Measurements from ENCODE around the gene SMS. TPM values are rescaled to one million over a fixed set of nuclear protein-coding genes. Genes with fewer than 3 reads are reported as not detected.
A peak's percentile ranks its signal among the peaks of the same experiment; 100 is the strongest.

The SMS gene
- total and polyA plus RNA-seq, 2 experiments from 2014 or later, result 185 to 274 TPM

- peaks cover 10% of the 10 kb centered on the region; the same call in 2 of the 3 replicates for H3K4me1 Mint-ChIP-seq
- no peaks in the 10 kb centered on the region for H3K27me3 ChIP-seq (ENCODE audit: insufficient read depth)
- no peaks in the 10 kb centered on the region for H3K9me2 ChIP-seq (ENCODE audit: insufficient read depth)
- H3K36me3 Mint-ChIP-seq (ENCODE audit: low read depth), result no peaks in the 10 kb centered on the region
- ATAC-seq (no peak; the same call in 1 of the 3 replicates), DNase-seq (ENCODE audit: low spot score) (peak; percentile 13)
- H4K20me1 ChIP-seq (replicated peaks; ENCODE audit: insufficient read depth), result no peaks in the 10 kb centered on the region
- H3K4me3 Mint-ChIP-seq, result peak overlapping the region; percentile 18
- peaks cover 2% of the 10 kb centered on the region for H3K27me3 Mint-ChIP-seq (ENCODE audit: insufficient read depth, low read depth, poor library complexity)
- H3K9me3 Mint-ChIP-seq, result no peaks in the 10 kb centered on the region; the same call in 2 of the 3 replicates
- no peaks in the 10 kb centered on the region for H3K36me3 ChIP-seq (ENCODE audit: insufficient read depth)
- no peak overlapping the region for H3K27ac ChIP-seq (ENCODE audit: low read depth)
- H3K4me3 ChIP-seq, result no peak overlapping the region
- H3F3A ChIP-seq (replicated peaks; ENCODE audit: low read depth), result no peaks in the 10 kb centered on the region
- H3K4me2 ChIP-seq, result peak overlapping the region; percentile 59
- TF ChIP-seq, protein P1, sequence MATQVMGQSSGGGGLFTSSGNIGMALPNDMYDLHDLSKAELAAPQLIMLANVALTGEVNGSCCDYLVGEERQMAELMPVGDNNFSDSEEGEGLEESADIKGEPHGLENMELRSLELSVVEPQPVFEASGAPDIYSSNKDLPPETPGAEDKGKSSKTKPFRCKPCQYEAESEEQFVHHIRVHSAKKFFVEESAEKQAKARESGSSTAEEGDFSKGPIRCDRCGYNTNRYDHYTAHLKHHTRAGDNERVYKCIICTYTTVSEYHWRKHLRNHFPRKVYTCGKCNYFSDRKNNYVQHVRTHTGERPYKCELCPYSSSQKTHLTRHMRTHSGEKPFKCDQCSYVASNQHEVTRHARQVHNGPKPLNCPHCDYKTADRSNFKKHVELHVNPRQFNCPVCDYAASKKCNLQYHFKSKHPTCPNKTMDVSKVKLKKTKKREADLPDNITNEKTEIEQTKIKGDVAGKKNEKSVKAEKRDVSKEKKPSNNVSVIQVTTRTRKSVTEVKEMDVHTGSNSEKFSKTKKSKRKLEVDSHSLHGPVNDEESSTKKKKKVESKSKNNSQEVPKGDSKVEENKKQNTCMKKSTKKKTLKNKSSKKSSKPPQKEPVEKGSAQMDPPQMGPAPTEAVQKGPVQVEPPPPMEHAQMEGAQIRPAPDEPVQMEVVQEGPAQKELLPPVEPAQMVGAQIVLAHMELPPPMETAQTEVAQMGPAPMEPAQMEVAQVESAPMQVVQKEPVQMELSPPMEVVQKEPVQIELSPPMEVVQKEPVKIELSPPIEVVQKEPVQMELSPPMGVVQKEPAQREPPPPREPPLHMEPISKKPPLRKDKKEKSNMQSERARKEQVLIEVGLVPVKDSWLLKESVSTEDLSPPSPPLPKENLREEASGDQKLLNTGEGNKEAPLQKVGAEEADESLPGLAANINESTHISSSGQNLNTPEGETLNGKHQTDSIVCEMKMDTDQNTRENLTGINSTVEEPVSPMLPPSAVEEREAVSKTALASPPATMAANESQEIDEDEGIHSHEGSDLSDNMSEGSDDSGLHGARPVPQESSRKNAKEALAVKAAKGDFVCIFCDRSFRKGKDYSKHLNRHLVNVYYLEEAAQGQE (IDR thresholded peaks at IDR 0.05; ENCODE audit: unreplicated experiment), result no peak
- TF ChIP-seq STAT1 (IDR thresholded peaks at IDR 0.05; ENCODE audit: unreplicated experiment), result no peak
- TF ChIP-seq, protein P2, sequence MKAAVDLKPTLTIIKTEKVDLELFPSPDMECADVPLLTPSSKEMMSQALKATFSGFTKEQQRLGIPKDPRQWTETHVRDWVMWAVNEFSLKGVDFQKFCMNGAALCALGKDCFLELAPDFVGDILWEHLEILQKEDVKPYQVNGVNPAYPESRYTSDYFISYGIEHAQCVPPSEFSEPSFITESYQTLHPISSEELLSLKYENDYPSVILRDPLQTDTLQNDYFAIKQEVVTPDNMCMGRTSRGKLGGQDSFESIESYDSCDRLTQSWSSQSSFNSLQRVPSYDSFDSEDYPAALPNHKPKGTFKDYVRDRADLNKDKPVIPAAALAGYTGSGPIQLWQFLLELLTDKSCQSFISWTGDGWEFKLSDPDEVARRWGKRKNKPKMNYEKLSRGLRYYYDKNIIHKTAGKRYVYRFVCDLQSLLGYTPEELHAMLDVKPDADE (IDR thresholded peaks at IDR 0.05), result no peak
- TF ChIP-seq JUNB (IDR thresholded peaks at IDR 0.05; ENCODE audit: unreplicated experiment), result no peak
- no peak for TF ChIP-seq ZNF114 (CRISPR knock-in tag; IDR thresholded peaks at IDR 0.05)
- no peak for TF ChIP-seq POLR2AphosphoS5 (IDR thresholded peaks at IDR 0.05; ENCODE audit: low read depth)
- TF ChIP-seq, protein P3, sequence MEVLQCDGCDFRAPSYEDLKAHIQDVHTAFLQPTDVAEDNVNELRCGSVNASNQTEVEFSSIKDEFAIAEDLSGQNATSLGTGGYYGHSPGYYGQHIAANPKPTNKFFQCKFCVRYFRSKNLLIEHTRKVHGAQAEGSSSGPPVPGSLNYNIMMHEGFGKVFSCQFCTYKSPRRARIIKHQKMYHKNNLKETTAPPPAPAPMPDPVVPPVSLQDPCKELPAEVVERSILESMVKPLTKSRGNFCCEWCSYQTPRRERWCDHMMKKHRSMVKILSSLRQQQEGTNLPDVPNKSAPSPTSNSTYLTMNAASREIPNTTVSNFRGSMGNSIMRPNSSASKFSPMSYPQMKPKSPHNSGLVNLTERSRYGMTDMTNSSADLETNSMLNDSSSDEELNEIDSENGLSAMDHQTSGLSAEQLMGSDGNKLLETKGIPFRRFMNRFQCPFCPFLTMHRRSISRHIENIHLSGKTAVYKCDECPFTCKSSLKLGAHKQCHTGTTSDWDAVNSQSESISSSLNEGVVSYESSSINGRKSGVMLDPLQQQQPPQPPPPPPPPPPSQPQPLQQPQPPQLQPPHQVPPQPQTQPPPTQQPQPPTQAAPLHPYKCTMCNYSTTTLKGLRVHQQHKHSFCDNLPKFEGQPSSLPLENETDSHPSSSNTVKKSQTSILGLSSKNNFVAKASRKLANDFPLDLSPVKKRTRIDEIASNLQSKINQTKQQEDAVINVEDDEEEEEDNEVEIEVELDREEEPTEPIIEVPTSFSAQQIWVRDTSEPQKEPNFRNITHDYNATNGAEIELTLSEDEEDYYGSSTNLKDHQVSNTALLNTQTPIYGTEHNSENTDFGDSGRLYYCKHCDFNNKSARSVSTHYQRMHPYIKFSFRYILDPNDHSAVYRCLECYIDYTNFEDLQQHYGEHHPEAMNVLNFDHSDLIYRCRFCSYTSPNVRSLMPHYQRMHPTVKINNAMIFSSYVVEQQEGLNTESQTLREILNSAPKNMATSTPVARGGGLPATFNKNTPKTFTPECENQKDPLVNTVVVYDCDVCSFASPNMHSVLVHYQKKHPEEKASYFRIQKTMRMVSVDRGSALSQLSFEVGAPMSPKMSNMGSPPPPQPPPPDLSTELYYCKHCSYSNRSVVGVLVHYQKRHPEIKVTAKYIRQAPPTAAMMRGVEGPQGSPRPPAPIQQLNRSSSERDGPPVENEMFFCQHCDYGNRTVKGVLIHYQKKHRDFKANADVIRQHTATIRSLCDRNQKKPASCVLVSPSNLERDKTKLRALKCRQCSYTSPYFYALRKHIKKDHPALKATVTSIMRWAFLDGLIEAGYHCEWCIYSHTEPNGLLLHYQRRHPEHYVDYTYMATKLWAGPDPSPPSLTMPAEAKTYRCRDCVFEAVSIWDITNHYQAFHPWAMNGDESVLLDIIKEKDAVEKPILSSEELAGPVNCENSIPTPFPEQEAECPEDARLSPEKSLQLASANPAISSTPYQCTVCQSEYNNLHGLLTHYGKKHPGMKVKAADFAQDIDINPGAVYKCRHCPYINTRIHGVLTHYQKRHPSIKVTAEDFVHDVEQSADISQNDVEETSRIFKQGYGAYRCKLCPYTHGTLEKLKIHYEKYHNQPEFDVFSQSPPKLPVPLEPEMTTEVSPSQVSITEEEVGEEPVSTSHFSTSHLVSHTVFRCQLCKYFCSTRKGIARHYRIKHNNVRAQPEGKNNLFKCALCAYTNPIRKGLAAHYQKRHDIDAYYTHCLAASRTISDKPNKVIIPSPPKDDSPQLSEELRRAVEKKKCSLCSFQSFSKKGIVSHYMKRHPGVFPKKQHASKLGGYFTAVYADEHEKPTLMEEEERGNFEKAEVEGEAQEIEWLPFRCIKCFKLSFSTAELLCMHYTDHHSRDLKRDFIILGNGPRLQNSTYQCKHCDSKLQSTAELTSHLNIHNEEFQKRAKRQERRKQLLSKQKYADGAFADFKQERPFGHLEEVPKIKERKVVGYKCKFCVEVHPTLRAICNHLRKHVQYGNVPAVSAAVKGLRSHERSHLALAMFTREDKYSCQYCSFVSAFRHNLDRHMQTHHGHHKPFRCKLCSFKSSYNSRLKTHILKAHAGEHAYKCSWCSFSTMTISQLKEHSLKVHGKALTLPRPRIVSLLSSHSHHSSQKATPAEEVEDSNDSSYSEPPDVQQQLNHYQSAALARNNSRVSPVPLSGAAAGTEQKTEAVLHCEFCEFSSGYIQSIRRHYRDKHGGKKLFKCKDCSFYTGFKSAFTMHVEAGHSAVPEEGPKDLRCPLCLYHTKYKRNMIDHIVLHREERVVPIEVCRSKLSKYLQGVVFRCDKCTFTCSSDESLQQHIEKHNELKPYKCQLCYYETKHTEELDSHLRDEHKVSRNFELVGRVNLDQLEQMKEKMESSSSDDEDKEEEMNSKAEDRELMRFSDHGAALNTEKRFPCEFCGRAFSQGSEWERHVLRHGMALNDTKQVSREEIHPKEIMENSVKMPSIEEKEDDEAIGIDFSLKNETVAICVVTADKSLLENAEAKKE (CRISPR knock-in tag; IDR thresholded peaks at IDR 0.05), result no peak
- TF ChIP-seq CREB1 (CRISPR knock-in tag; IDR thresholded peaks at IDR 0.05; ENCODE audit: low read depth), result no peak
- no peak for TF ChIP-seq NANOG (IDR thresholded peaks at IDR 0.05; ENCODE audit: borderline replicate concordance)
- TF ChIP-seq, protein P4, sequence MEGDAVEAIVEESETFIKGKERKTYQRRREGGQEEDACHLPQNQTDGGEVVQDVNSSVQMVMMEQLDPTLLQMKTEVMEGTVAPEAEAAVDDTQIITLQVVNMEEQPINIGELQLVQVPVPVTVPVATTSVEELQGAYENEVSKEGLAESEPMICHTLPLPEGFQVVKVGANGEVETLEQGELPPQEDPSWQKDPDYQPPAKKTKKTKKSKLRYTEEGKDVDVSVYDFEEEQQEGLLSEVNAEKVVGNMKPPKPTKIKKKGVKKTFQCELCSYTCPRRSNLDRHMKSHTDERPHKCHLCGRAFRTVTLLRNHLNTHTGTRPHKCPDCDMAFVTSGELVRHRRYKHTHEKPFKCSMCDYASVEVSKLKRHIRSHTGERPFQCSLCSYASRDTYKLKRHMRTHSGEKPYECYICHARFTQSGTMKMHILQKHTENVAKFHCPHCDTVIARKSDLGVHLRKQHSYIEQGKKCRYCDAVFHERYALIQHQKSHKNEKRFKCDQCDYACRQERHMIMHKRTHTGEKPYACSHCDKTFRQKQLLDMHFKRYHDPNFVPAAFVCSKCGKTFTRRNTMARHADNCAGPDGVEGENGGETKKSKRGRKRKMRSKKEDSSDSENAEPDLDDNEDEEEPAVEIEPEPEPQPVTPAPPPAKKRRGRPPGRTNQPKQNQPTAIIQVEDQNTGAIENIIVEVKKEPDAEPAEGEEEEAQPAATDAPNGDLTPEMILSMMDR (conservative IDR thresholded peaks at IDR 0.05; ENCODE audit: low read depth in 2 of 2), result no peak
- no peak for TF ChIP-seq EZH2 (IDR thresholded peaks at IDR 0.05; ENCODE audit: low read depth, unreplicated experiment)
- no peak for TF ChIP-seq EZH2phosphoT487 (IDR thresholded peaks at IDR 0.05; ENCODE audit: unreplicated experiment)
- no peak for TF ChIP-seq ZNF331 (CRISPR knock-in tag; IDR thresholded peaks at IDR 0.05; ENCODE audit: low read depth)
- H2AFZ ChIP-seq, result no peak overlapping the region
- H3K79me2 ChIP-seq (replicated peaks; ENCODE audit: insufficient read depth), result no peaks in the 10 kb centered on the region
- peak overlapping the region; percentile 54; the same call in 1 of the 2 replicates for H3K27ac Mint-ChIP-seq
- peaks cover 11% of the 10 kb centered on the region; the same call in 1 of the 2 replicates for H3K4me1 ChIP-seq (ENCODE audit: insufficient read depth)
These were observed 103.4 kb downstream of the SMS start for GRCh38 chrX:22043872-22044271.
